Activated naive CD8-positive, alpha-beta T cell (primary cell): Measurements from ENCODE around the gene HOGA1.

Experiments
- H3K27ac Mint-ChIP-seq: one replicate; pipeline ENCODE4 v1.8.0; 2021; ENCODE audit warnings: mixed read lengths
- H3K27me3 Mint-ChIP-seq: one replicate; pipeline ENCODE4 v1.8.0; 2021; ENCODE audit warnings: mixed read lengths
- H3K36me3 Mint-ChIP-seq: one replicate; pipeline ENCODE4 v1.8.0; 2021; ENCODE audit warnings: mixed read lengths
- H3K4me1 Mint-ChIP-seq: one replicate; pipeline ENCODE4 v1.8.0; 2021; ENCODE audit warnings: low read depth, mixed read lengths
- H3K4me3 Mint-ChIP-seq: one replicate; pipeline ENCODE4 v1.8.0; 2021; ENCODE audit warnings: mild to moderate bottlenecking, mixed read lengths
- H3K9me3 Mint-ChIP-seq: one replicate; pipeline ENCODE4 v1.8.0; 2021; ENCODE audit warnings: low read depth, mixed read lengths

The HOGA1 gene

DNA sequence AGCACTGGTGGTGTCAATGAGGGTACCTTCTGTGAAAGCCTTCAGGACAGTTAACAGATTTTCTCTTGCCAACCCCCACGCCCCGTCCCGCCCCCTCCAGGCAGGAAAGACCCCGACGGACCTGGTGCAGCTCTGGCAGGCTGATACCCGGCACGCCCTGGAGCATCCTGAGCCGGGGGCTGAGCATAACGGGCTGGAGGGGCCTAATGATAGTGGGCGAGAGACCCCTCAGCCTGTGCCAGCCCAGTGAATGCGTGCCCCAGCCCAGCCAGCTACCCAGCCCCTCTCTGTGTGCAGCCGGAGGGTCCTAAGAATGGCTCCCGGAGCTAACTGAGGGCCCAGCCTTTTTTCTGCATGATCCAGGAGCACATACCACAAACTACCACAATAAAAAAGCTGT lies 713 bp upstream of the HOGA1 start:
- no peaks in the 10 kb centered on the region for H3K36me3 Mint-ChIP-seq
- H3K4me1 Mint-ChIP-seq: no peaks in the 10 kb centered on the region
- no peak overlapping the region for H3K27ac Mint-ChIP-seq
- H3K9me3 Mint-ChIP-seq: no peaks in the 10 kb centered on the region
- no peaks in the 10 kb centered on the region for H3K27me3 Mint-ChIP-seq
- H3K4me3 Mint-ChIP-seq: no peak overlapping the region

DNA sequence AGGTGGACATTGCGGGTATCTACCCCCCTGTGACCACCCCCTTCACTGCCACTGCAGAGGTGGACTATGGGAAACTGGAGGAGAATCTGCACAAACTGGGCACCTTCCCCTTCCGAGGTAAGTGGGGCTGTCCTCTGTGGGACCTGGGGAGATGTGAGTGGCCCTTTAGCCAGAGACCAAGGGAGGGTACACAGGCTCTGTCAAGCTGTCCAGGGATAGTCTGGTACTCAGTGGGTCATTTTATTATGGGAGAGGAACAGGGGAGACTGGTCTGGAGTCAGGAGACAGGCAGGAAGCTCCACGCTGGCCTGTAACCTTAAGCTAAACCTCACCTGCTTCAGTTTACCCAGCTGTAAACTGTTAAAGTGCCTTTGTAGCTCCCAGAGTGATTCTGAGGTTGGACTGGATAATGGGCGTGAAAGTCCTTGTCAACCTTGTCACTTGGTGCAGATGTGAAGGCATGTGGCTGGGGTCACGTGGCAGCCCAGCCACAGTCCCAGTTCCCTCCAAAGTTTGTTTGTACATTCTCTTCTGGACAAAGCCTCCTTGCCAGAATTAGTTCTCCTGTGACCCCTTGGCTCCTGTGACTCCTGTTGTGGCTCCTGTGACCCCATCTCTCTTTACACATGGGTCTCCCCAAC lies 729 bp downstream of the HOGA1 start:
- Mint-ChIP-seq H3K27ac (no peak overlapping the region), H3K4me3 (no peak overlapping the region), H3K36me3 (no peaks in the 10 kb centered on the region), H3K9me3 (no peaks in the 10 kb centered on the region), H3K27me3 (no peaks in the 10 kb centered on the region), H3K4me1 (no peaks in the 10 kb centered on the region)

DNA sequence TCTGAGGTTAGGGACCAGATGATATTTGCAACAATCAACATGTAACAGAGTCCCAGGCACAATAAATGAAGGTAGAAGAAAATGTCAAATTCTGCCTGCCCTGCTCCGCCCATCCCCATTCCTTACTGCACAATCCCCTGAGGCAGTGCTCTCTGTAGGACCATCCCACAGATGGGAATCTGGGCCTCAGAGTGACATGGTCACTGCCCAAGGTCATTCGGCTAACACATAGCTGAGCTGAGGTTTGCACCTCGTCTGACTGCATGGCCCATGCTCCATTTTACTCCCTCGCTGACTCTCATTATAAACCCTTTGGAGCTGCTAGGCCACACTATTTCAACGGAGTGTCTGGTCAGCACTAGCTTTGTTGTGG lies 1.2 kb downstream of the HOGA1 start:
- no peaks in the 10 kb centered on the region for H3K27me3 Mint-ChIP-seq
- H3K36me3 Mint-ChIP-seq: no peaks in the 10 kb centered on the region
- no peak overlapping the region for H3K27ac Mint-ChIP-seq
- no peaks in the 10 kb centered on the region for H3K4me1 Mint-ChIP-seq
- H3K9me3 Mint-ChIP-seq: no peaks in the 10 kb centered on the region
- H3K4me3 Mint-ChIP-seq: no peak overlapping the region

DNA sequence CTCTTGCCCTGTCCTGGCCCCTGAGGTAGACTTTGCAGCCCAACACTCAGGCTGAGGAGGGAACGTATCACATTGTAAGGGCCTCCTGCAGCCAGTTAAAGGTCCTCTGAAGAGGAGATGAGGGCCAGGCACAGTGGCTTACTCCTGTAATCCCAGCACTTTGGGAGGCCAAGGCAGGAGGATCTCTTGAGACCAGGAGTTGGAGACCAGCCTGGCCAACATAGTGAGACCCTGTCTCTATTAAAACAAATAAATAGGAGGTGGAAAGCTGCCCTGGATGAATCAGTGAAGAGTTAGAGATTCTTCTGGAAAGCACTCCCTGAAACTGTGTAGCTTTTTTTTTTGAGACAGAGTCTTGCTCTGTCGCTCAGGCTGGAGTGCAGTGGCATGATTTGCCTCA lies 3.0 kb downstream of the HOGA1 start:
- H3K36me3 Mint-ChIP-seq: no peaks in the 10 kb centered on the region
- no peaks in the 10 kb centered on the region for H3K27me3 Mint-ChIP-seq
- no peak overlapping the region for H3K27ac Mint-ChIP-seq
- no peak overlapping the region for H3K4me3 Mint-ChIP-seq
- H3K9me3 Mint-ChIP-seq: no peaks in the 10 kb centered on the region
- H3K4me1 Mint-ChIP-seq: no peaks in the 10 kb centered on the region

DNA sequence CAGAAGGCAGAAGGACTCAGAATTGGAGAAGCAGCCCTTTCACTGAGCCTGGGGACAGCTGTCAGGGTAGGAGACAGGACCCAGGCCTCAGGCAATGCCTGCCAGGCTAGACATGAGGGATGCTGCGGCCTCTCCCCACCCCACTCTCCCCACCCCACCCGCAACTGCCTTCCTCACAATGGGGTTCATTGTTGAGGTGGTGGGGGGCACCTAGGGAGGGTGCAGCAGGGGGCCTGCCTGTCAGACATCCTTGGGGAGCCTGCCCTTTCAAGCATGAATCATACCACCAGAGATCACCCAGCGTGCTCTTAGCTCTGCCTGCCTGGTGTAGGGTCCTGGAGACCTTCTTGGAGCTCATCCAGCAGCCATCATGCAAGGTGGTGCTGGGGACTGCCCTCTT lies 5.3 kb downstream of the HOGA1 start, which contains the start of gene C10orf62:
C10orf62 (plus strand) TSS at position 243 of the 400 bp plus-strand sequence. CDS start 177 bp downstream, outside the sequence.
- no peaks in the 10 kb centered on the region for H3K9me3 Mint-ChIP-seq
- no peaks in the 10 kb centered on the region for H3K27me3 Mint-ChIP-seq
- H3K4me3 Mint-ChIP-seq: no peak within 1 kb of the TSS
- H3K27ac Mint-ChIP-seq: no peak within 1 kb of the TSS
- H3K36me3 Mint-ChIP-seq: no peaks in the 10 kb centered on the region
- H3K4me1 Mint-ChIP-seq: no peaks in the 10 kb centered on the region

DNA sequence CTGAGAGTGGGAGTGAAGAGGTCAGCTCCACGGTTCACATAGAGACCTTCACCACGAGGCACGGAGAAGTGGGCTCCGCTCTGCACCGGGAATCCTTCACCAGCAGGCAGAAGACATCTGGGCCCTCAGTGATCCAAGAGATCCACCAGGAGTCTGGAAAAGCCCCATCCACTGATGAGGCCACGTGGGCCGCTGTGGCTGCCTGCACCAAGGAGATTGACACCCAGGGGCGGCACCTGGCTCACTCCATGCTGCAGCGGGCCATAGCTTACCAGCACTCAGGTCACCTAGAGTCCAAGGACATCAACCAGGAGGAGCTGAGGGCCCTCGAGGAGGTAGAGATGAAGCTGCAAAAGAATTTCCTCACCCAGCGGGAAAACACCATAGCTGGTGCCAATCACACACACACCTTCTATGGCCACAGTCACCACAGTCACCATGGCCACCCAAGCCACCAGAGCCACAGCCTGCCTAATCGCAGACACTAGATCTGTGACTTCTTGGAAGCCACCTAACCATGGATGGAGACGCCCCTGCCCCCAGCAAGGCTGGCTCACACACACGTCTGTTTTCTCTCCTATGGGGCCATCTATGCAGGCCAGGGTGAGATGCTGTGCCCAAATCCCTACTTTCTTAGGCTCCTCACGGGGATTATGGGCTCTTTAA lies 6.0 kb downstream of the HOGA1 start:
- Mint-ChIP-seq H3K27ac (no peak overlapping the region), H3K4me3 (no peak overlapping the region), H3K27me3 (no peaks in the 10 kb centered on the region), H3K36me3 (no peaks in the 10 kb centered on the region), H3K4me1 (no peaks in the 10 kb centered on the region), H3K9me3 (no peaks in the 10 kb centered on the region)

DNA sequence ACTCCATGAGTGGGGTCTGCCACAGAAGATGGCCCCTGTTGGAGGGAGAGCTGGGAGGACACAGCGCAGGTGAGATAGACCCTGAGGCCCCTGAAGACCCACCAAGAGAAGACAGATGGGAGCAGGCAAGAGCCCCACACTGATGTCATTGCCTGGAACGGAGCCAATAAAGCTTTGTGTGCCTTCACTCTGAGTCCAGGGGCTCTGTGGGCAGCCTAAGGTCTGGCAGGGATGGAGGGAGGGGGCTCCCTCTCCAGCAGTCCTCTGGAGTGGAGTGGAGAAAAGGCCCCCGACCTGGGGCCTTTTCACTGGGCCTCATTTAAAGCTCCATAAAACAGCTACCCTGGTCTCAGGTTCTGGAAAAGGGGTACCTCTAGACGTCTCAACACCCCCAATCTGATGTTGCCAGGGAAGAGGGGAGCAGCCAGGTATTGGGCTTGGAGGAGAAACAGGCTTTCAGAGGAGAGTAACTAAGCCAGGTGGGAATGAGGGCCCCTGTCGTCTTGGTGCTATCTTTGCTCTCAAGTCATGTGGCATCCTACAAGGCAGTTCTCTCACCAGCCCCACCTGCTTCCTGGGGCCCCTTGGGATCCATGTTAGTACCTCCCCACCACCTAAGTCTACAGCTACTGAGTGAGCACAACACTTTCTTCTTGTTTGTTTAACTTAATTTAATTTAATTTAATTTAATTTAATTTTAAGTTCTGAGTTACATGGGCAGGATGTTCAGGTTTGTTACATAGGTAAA lies 6.7 kb downstream of the HOGA1 start:
- H3K4me1 Mint-ChIP-seq: no peaks in the 10 kb centered on the region
- H3K9me3 Mint-ChIP-seq: no peaks in the 10 kb centered on the region
- no peaks in the 10 kb centered on the region for H3K27me3 Mint-ChIP-seq
- no peak overlapping the region for H3K27ac Mint-ChIP-seq
- no peak overlapping the region for H3K4me3 Mint-ChIP-seq
- H3K36me3 Mint-ChIP-seq: no peaks in the 10 kb centered on the region

DNA sequence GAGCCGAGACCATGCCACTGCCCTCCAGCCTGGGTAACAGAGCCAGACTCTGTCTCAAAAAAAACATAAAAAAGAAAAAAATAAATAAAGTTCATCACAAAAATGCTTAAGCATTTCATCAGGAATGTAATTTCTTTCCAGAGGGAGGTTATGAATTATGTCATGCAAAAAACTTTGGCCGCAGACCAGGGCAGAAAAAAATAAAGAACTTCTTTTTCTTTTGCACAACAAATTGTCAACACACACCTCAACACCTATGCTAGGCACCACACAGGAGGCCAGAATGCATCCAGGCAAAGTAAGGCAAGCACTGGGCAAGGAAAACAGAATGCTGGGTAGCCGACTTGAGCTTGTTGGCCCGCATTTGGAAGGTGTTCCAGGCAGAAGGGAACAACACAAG lies 9.2 kb downstream of the HOGA1 start:
- Mint-ChIP-seq H3K27me3 (no peaks in the 10 kb centered on the region), H3K9me3 (no peaks in the 10 kb centered on the region), H3K36me3 (no peaks in the 10 kb centered on the region), H3K27ac (no peak overlapping the region), H3K4me3 (no peak overlapping the region), H3K4me1 (no peaks in the 10 kb centered on the region)

DNA sequence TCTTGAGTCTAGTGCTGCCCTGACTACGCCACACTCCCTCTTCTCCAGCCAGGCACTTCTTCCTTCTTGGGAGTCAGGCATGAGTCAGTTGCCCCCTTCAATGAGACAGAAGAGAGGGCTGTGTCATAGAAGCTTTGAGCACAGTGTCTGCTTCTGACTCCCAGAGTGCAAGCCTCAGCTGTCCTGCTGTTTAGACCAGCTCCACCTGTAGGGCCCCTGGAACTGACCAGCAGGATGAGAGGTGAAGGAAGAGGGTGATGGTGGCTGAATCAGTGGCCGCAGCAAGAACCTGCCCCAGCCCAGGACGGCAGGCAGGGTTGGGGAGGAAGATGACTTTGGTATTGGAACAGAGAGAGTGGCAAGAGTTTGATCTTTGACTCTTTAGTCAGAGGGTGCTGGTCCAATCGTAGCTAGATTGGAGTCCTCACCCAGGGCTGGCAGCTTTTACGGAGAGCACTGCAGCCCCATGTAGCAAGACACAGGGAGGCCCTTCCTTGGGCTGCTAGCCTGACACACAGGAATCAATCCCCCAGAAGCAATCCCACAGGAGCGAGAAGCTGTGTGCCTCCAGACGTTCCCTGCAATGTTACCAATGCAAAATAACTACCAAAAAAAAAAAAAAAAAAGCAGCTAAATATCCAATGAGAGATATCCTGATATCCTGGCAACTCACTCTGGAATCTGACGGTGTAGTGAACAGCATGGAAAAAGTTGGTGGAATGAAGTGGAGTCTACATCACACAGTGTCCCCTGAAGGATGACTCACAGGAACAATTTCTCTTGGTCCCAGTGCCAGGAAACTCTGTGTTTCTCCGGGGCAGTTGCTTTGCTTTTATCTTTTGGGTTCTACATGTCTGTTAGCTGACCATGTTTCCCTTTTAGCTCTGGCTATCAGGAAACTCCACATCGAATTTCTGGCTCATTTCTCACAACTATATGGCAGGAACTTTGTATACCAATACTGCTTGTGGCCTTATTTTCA lies 12.2 kb downstream of the HOGA1 start:
- H3K9me3 Mint-ChIP-seq: no peaks in the 10 kb centered on the region
- no peaks in the 10 kb centered on the region for H3K4me1 Mint-ChIP-seq
- H3K4me3 Mint-ChIP-seq: no peak overlapping the region
- H3K36me3 Mint-ChIP-seq: no peaks in the 10 kb centered on the region
- no peaks in the 10 kb centered on the region for H3K27me3 Mint-ChIP-seq
- no peak overlapping the region for H3K27ac Mint-ChIP-seq

DNA sequence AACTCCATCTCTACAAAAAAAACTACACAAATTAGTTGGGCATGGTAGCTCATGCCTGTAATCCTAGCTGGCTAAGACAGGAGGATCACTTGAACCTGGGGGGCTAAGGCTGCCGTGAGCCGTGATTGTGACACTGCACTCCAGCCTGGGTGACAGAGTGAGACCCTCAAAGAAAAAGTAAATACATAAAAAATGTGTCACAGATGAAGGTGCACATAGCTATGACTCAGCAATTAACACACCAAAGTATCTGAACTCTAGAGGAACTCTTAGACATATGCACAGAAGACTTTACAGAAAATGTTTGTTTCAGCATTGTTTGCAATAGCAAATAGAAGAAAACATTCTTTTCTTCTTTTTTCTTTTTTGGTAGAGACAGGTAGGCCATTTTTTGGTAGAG lies 13.6 kb downstream of the HOGA1 start:
- Mint-ChIP-seq H3K27me3 (no peaks in the 10 kb centered on the region), H3K4me1 (no peaks in the 10 kb centered on the region), H3K27ac (no peak overlapping the region), H3K9me3 (no peaks in the 10 kb centered on the region), H3K36me3 (no peaks in the 10 kb centered on the region), H3K4me3 (no peak overlapping the region)

DNA sequence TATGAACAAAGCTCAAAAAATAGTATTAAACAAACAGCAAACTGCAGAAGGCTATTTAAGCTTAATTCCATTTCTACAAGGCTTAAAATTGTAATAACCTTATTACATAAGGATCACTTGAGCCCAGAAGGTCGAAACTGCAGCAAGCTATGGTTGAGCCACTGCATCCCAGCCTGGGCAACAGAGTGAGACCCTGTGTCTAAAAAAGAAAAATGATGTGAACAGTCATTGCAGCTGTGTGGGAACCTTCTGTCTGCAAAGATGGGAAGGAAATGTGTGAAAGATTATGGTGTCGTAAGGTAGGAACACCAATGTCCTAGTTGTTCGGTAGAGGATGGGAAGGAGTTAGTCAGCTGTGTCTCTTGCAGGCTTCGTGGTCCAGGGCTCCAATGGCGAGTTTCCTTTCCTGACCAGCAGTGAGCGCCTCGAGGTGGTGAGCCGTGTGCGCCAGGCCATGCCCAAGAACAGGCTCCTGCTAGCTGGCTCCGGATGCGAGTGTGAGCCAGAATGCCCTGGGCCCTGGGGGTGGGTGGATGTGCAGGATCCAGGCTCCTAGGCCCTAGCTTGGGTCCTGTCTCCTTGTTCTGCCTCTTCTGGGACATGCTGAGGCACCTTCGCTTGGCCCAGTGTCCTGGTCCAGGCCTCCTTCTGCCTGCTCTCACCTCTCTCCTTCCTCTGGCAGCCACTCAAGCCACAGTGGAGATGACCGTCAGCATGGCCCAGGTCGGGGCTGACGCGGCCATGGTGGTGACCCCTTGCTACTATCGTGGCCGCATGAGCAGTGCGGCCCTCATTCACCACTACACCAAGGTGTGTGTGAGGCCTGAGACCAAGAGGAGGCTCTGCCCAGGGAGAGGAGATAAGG lies 14.4 kb downstream of the HOGA1 start:
- no peaks in the 10 kb centered on the region for H3K4me1 Mint-ChIP-seq
- H3K4me3 Mint-ChIP-seq: no peak overlapping the region
- no peaks in the 10 kb centered on the region for H3K27me3 Mint-ChIP-seq
- no peaks in the 10 kb centered on the region for H3K9me3 Mint-ChIP-seq
- H3K36me3 Mint-ChIP-seq: no peaks in the 10 kb centered on the region
- H3K27ac Mint-ChIP-seq: no peak overlapping the region

DNA sequence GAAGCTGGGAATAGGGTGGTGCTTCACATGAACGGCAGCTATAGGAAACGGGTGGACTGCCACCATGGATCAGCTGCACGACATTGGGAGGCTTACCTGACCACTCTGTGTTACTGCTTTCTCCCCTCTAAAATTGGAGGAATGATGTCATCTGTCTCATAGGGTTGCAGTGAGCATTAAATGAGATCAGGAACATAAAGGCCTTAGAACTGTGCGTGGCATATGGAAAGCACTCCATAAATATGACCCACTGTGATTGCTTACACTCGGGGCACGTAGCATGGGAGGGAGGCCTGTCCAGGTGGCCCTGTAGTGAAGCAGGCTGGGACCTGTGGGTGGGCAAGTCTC lies 15.1 kb downstream of the HOGA1 start:
- H3K27ac Mint-ChIP-seq: no peak overlapping the region
- H3K4me3 Mint-ChIP-seq: no peak overlapping the region
- no peaks in the 10 kb centered on the region for H3K4me1 Mint-ChIP-seq
- H3K36me3 Mint-ChIP-seq: no peaks in the 10 kb centered on the region
- no peaks in the 10 kb centered on the region for H3K27me3 Mint-ChIP-seq
- no peaks in the 10 kb centered on the region for H3K9me3 Mint-ChIP-seq

DNA sequence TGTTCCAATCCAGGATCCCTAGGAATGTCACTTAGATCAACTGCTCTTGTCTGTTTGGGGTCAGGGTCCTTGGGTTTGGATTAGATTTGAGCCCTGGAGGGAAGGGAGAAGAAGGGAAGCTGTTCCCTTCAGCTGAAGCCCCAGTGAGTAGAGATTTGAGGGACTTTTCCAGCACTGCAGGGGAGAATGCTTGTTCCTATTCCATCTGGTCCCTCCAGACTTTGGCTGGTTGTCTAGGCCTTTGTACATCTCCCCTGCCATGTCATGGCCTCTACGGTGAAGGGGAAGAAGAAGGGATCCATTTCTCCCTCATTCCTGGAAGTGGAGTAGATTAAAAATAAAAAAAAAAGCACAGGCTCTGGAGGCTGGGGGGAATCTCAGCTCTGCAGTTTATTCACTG lies 16.4 kb downstream of the HOGA1 start:
- Mint-ChIP-seq H3K36me3 (no peaks in the 10 kb centered on the region), H3K4me1 (no peaks in the 10 kb centered on the region), H3K4me3 (no peak overlapping the region), H3K27ac (no peak overlapping the region), H3K9me3 (no peaks in the 10 kb centered on the region), H3K27me3 (no peaks in the 10 kb centered on the region)
